AG04450 (cell line): ENCODE data around the gene CYB561. TPM values are rescaled to one million over a fixed set of nuclear protein-coding genes. Genes with fewer than 3 reads are reported as not detected.
"Not testable (repeated sequence)": the region's sequence is repeated elsewhere in the genome, so short reads cannot be mapped to it uniquely, and the experiment has no call there.

Experiments
- CTCF ChIA-PET: fragments of 300-600, 350-600 bp; formaldehyde crosslinking; extraction: SDS; loops from one replicate; lab custom pipeline; 2022; ENCODE audit warnings: antibody characterized with exemption, inconsistent platforms; lab: Charles Lee
- POLR2A ChIA-PET: fragments of 350-600 bp; formaldehyde crosslinking; extraction: SDS; loops from one replicate; lab custom pipeline; 2021; ENCODE audit warnings: antibody characterized with exemption, inconsistent platforms; lab: Yijun Ruan, JAX
- DNase-seq: peaks from one replicate; pipeline ENCODE4 v3.0.0-alpha.2; 2011; ENCODE audit warnings: low read depth, low spot score
- H3K27ac ChIP-seq: one replicate; pipeline ENCODE4 v1.5.1; 2012; ENCODE audit warnings: low read depth, low read length, control low read depth
- H3K27me3 ChIP-seq: one replicate; pipeline ENCODE4 v1.6.0; 2012; ENCODE audit warnings: low read length; ENCODE audit not compliant: control insufficient read depth, insufficient read depth
- H3K4me3 ChIP-seq: 2 replicates; pipeline ENCODE4 v1.5.1; 2011; ENCODE audit warnings: mild to moderate bottlenecking, low read depth, low read length, control low read depth
- H3K9me3 ChIP-seq: 2 replicates; pipeline ENCODE4 v1.5.1; 2012; ENCODE audit warnings: low read length; ENCODE audit not compliant: control insufficient read depth, insufficient read depth
- polyA plus RNA-seq: library from polyadenylated mRNA; depleted of rRNA; stranded (reverse); fragments of >200 nt; gene quantifications from 2 replicates; pipeline ENCODE4 v1.2.3, GENCODE V29; 2011
- TF ChIP-seq, protein P1 (sequence below): IDR thresholded peaks from 2 replicates; pipeline ENCODE4 v1.5.1; 2011; ENCODE audit warnings: low read depth, low read length, control low read depth, inconsistent platforms

Gene CYB561
- polyA plus RNA-seq, 1 experiment, result 4.9 TPM

DNA sequence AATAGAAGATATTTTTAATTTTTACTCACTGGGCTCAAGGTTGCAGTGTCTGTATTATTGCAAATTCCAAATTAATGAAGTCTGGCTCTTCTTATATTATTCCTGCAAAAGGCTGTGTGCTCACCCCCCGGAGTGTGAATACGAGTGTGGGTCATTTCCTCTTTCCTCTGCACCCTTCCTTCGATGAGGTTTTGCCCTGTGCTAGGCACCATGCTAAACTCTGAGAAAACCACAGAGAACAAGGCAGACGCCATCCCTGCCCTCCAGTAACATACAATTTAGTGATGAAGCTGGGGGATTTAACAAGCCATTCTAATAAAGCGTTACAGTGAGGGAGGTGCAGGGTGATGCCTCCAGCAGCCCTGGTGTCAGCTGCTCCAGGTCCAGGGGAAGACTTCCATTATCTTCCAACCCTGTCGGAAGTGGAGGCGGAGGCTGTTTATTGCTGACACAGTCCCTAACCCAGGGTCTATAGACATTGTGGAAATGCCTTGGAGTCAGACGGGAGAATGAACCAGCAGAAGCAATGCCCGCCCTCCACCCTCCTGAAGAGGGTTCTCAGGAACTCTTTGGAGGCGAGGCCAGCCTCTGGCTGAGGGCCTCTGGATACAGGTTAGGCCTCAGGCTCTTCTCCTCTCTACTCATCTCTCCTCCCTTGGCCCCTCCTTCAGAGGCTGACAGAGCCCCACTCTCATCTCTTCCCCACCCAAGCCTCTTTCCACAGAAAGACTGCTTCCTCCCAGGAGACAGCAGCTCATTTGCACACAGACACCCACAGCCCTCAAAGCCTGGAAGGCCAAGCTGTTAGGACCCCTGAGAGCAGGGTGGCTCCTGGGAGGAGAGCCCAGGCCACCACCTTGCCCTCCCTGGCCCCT lies 28.7 kb upstream of the CYB561 start:
- ChIA-PET CTCF (no interaction called here), POLR2A (interaction anchor here (0.7 kb wide), 1 partner anchor 24 kb away, joined by 3 read pairs; no protein-coding TSS in a partner anchor)
- H3K9me3 ChIP-seq, result no peaks in the 10 kb centered on the region; the same call in 1 of the 2 replicates
- no peak for DNase-seq
- peaks cover 14% of the 10 kb centered on the region for H3K27me3 ChIP-seq
- H3K27ac ChIP-seq, result no peak overlapping the region
- no peak overlapping the region for H3K4me3 ChIP-seq
- TF ChIP-seq, protein P1, sequence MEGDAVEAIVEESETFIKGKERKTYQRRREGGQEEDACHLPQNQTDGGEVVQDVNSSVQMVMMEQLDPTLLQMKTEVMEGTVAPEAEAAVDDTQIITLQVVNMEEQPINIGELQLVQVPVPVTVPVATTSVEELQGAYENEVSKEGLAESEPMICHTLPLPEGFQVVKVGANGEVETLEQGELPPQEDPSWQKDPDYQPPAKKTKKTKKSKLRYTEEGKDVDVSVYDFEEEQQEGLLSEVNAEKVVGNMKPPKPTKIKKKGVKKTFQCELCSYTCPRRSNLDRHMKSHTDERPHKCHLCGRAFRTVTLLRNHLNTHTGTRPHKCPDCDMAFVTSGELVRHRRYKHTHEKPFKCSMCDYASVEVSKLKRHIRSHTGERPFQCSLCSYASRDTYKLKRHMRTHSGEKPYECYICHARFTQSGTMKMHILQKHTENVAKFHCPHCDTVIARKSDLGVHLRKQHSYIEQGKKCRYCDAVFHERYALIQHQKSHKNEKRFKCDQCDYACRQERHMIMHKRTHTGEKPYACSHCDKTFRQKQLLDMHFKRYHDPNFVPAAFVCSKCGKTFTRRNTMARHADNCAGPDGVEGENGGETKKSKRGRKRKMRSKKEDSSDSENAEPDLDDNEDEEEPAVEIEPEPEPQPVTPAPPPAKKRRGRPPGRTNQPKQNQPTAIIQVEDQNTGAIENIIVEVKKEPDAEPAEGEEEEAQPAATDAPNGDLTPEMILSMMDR, result no peak

DNA sequence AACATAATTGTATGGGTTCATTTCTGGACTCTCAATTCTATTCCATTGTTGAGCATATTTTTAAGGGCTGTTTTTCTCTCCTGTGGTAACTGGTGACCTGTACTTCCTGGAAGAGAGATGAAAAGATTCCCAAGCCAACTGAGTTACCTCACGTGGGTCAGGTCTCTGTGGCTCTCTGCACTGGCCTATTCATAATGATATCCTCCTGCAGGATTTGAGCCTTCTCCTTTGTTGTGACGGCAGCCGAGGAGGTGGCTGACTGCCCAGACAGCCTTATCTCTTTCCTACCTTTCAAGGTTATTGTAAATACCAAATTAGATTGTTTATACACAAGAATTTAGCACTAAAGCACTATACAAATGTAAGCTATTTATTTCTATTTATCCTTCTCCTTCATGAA lies 28.1 kb upstream of the CYB561 start:
- H3K9me3 ChIP-seq, result no peaks in the 10 kb centered on the region; the same call in 1 of the 2 replicates
- ChIA-PET CTCF (no interaction called here), POLR2A (no interaction called here)
- no peak for DNase-seq
- no peak overlapping the region for H3K4me3 ChIP-seq
- no peak overlapping the region for H3K27ac ChIP-seq
- TF ChIP-seq, protein P1, result no peak
- peaks cover 14% of the 10 kb centered on the region for H3K27me3 ChIP-seq

DNA sequence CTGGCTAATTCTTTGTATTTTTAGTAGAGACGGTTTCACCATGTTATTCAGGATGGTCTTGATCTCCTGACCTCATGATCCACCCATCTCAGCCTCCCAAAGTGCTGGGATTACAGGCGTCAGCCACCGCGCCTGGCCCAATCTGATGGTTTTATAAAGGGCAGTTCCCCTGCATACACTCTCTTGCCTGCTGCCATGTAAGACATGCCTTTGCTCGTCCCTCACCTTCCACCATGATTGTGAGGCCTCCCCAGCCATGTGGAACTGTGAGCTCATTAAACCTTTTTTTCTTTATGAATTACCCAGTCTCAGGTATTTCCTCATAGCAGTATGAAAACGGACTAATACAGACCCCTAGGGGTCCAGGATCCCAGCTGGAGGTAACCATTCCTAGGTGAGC lies 22.0 kb upstream of the CYB561 start:
- H3K27ac ChIP-seq, POLR2A ChIA-PET: not testable (repeated sequence)
- CTCF ChIA-PET, result interaction anchor here (2.0 kb wide), 1 partner anchor 10 kb away, joined by 5 read pairs; no protein-coding TSS in a partner anchor

DNA sequence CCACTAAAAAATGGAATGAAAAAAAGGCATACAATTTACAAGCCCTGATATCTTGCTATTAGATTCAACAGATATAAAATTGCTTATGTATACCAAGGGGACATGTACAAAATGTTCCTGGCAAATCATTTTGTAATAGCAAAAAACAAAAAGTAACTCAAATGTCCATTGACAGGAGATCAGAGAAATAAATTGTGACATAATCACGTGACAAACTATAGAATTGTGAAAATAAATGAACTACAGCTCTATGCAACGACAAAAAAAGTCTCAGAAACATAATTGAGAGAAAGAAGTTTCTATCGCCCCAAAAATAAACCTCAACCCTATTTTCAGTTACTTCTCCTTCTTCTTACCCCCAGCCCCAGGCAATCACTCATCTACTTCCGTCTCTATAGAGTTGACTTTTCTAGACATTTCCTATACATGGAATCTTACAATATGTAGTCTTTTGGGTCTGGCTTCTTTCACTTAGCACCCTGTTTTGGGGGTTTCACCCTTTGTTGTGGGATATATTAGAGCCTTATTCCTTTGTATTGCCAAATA lies 18.7 kb upstream of the CYB561 start:
- Histone ChIP-seq H3K9me3 (no peaks in the 10 kb centered on the region), H3K4me3 (no peak overlapping the region), H3K27ac (no peak overlapping the region), H3K27me3 (no peaks in the 10 kb centered on the region)
- ChIA-PET CTCF (no interaction called here), POLR2A (no interaction called here)
- no peak for DNase-seq
- TF ChIP-seq, protein P1, result no peak

More for the DNA sequence above, 22.0 kb upstream of the CYB561 start:
- H3K27me3 ChIP-seq, H3K9me3 ChIP-seq, DNase-seq, H3K4me3 ChIP-seq: not testable (repeated sequence)

DNA sequence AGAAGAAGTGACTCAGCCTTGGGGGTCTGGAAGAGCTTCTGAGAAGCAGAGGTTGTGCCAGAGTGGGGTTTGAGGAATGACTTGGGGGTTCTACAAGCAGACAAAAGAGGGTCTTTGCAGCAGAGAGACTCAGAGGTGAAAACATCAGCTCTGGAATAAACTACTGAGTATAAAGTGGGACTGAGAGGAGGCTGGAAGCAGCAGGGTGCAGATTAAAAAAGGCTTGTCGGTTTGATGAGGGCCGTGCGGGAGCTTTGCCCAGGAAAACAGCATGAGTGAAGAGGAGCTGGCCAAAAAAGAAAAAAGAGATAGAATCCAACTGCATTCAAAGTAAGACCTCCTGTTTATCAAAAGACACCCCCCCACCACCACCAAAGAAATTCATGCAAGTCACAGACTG lies 17.7 kb upstream of the CYB561 start:
- Histone ChIP-seq H3K27me3 (no peaks in the 10 kb centered on the region), H3K4me3 (no peak overlapping the region), H3K27ac (no peak overlapping the region), H3K9me3 (no peaks in the 10 kb centered on the region)
- DNase-seq, result no peak
- ChIA-PET POLR2A (no interaction called here), CTCF (no interaction called here)
- TF ChIP-seq, protein P1, result no peak
